Activated CD8-positive, alpha-beta memory T cell treated with anti-CD3 and anti-CD28 coated beads, Interleukin-2, amount 10 ng/mL, durations not matched to agents 7 days and 5 days (primary cell): Measurements from ENCODE around the gene AP3B1. TPM values are rescaled to one million over a fixed set of nuclear protein-coding genes. Genes with fewer than 3 reads are reported as not detected.

Source experiments
- ATAC-seq: fragments of 150-1000 bp; cut with Tn5 transposase; one replicate; pipeline ENCODE4 v1.10.0; 2021; ENCODE audit warnings: moderate library complexity
- CTCF ChIA-PET: fragments of 350-600 bp; sonication (Branson Sonifier 250); formaldehyde crosslinking; loops from one replicate; lab custom pipeline; 2021; ENCODE audit warnings: antibody characterized with exemption; lab: Charles Lee
- DNase-seq: peaks from one replicate; pipeline ENCODE4 v3.0.0-alpha.2; 2020
- H3K27ac Mint-ChIP-seq: one replicate; pipeline ENCODE4 v1.8.0; 2021; ENCODE audit warnings: mild to moderate bottlenecking, mixed read lengths
- H3K27me3 Mint-ChIP-seq: one replicate; pipeline ENCODE4 v1.8.0; 2021; ENCODE audit warnings: mixed read lengths
- H3K36me3 Mint-ChIP-seq: one replicate; pipeline ENCODE4 v1.8.0; 2021; ENCODE audit warnings: mild to moderate bottlenecking, mixed read lengths
- H3K4me1 Mint-ChIP-seq: one replicate; pipeline ENCODE4 v1.8.0; 2021; ENCODE audit warnings: mixed read lengths
- H3K4me3 Mint-ChIP-seq: one replicate; pipeline ENCODE4 v1.8.0; 2021; ENCODE audit warnings: mild to moderate bottlenecking, moderate library complexity, mixed read lengths
- H3K9me3 Mint-ChIP-seq: one replicate; pipeline ENCODE4 v1.8.0; 2022; ENCODE audit warnings: low read depth, mixed read lengths
- total RNA-seq, 2 experiments: library from RNA; stranded (reverse); gene quantifications; one replicate each; pipeline ENCODE4 v1.2.3, GENCODE V29; 2021

AP3B1 gene
- total RNA-seq, 2 experiments from 2014 or later = 47.0 to 48.8 TPM

DNA sequence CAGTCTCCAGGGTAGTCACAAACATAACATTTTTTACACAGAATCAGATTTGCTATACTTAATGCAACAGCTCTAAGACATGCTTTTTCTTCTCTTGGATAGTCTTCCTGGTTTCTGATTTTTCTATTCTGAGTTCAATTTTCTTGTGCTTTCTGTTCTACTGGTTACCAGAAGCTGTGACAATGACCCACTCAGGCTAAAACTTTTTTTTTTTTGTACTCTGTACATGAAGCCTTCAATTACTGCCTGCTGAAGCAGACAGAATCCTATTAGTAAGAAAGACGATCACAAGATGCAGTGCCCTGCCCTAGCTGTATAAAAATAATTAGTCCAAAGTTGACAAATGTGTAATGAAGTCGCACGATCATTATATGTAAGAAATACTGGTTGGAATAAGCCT, 287.3 kb downstream of the AP3B1 start:
- H3K4me3 Mint-ChIP-seq = no peak overlapping the region
- ATAC-seq (no peak), DNase-seq (no peak)
- H3K4me1 Mint-ChIP-seq = no peaks in the 10 kb centered on the region
- no peaks in the 10 kb centered on the region for H3K9me3 Mint-ChIP-seq
- H3K27ac Mint-ChIP-seq = no peak overlapping the region
- no peaks in the 10 kb centered on the region for H3K27me3 Mint-ChIP-seq
- H3K36me3 Mint-ChIP-seq = peaks cover 2% of the 10 kb centered on the region
- CTCF ChIA-PET = interaction anchor here (0.6 kb wide), 1 partner anchor 1223 kb away, joined by 4 read pairs; no protein-coding TSS in a partner anchor

DNA sequence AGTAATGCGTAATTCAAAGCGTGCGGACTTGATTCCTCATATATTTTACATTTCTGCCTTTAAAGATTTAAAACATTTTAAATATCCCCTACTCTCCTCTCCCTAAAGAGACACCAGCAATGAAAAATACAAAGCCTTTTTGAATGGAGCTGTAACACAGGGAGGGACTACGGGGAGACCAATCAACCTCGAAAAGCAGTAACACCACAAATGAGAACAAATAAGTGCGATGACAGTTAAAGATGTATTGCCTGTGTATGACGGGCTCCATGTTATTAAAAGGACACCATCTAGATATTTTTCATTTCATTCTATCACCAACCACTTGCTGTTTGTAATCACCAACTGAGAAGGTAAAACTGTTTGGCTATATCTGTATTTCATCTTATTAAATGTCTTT, 288.0 kb downstream of the AP3B1 start:
- Mint-ChIP-seq H3K9me3 (no peaks in the 10 kb centered on the region), H3K27me3 (no peaks in the 10 kb centered on the region), H3K27ac (no peak overlapping the region), H3K36me3 (peaks cover 2% of the 10 kb centered on the region), H3K4me3 (no peak overlapping the region), H3K4me1 (no peaks in the 10 kb centered on the region)
- ATAC-seq (no peak), DNase-seq (no peak)
- CTCF ChIA-PET = no interaction called here

GRCh38 chr5:78005021-78005785, 289.3 kb downstream of the AP3B1 start:
- no peaks in the 10 kb centered on the region for H3K9me3 Mint-ChIP-seq
- DNase-seq (no peak), ATAC-seq (no peak)
- H3K4me1 Mint-ChIP-seq = no peaks in the 10 kb centered on the region
- H3K27ac Mint-ChIP-seq = no peak overlapping the region
- peaks cover 2% of the 10 kb centered on the region for H3K36me3 Mint-ChIP-seq
- no peaks in the 10 kb centered on the region for H3K27me3 Mint-ChIP-seq
- no peak overlapping the region for H3K4me3 Mint-ChIP-seq
- CTCF ChIA-PET = no interaction called here

- peaks cover 2% of the 10 kb centered on the region for H3K36me3 Mint-ChIP-seq
- H3K9me3 Mint-ChIP-seq = no peaks in the 10 kb centered on the region
- no peaks in the 10 kb centered on the region for H3K27me3 Mint-ChIP-seq
- DNase-seq (no peak), ATAC-seq (no peak)
- H3K4me3 Mint-ChIP-seq = no peak overlapping the region
- no peak overlapping the region for H3K27ac Mint-ChIP-seq
- H3K4me1 Mint-ChIP-seq = no peaks in the 10 kb centered on the region
- CTCF ChIA-PET = no interaction called here
Measured at GRCh38 chr5:78004559-78004958, 289.9 kb downstream of the AP3B1 start.

DNA sequence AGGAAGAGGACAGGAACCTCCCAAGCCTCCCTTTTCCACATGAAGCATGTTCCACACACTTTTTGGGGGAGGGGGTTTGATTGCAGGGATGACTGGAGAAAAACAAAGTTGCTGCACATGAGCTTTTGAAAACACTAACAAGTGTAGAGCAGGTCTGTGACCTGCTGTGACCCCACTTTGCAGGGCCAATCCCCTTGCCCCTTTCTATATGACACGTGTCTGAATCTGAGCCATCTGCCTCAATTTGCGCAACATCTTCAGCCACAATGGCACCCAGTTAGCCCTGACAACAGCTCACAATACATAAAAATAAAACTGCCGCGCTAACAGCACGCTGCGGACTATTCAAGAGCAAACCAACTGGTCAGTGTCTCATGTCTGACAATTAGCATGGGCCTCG, 290.6 kb downstream of the AP3B1 start:
- CTCF ChIA-PET = no interaction called here
- H3K4me1 Mint-ChIP-seq = no peaks in the 10 kb centered on the region
- H3K4me3 Mint-ChIP-seq = no peak overlapping the region
- no peaks in the 10 kb centered on the region for H3K27me3 Mint-ChIP-seq
- H3K36me3 Mint-ChIP-seq = peaks cover 2% of the 10 kb centered on the region
- ATAC-seq (no peak), DNase-seq (no peak)
- no peak overlapping the region for H3K27ac Mint-ChIP-seq
- H3K9me3 Mint-ChIP-seq = no peaks in the 10 kb centered on the region

DNA sequence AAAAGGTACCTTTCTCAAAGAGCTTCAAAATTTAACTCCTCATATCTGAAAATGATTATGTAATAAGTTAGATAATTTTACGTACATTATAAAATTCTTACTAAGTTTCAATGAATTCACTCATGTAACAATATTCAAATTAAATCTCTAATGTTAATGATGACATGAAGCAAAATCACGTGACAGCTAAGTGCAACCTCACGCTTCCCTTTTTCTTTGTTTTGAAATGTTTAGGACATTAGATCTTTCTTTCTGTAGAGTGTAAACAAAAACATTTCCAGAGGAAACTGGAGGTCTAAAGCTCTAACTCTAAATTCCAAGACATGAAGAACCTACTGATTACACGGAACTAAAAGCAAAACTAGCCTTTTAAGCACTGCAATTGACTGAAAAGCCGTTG, 291.0 kb downstream of the AP3B1 start:
- H3K9me3 Mint-ChIP-seq = no peaks in the 10 kb centered on the region
- H3K4me3 Mint-ChIP-seq = no peak overlapping the region
- peaks cover 2% of the 10 kb centered on the region for H3K36me3 Mint-ChIP-seq
- no peak for ATAC-seq
- CTCF ChIA-PET = no interaction called here
- DNase-seq = no peak
- no peak overlapping the region for H3K27ac Mint-ChIP-seq
- H3K27me3 Mint-ChIP-seq = no peaks in the 10 kb centered on the region
- H3K4me1 Mint-ChIP-seq = no peaks in the 10 kb centered on the region

GRCh38 chr5:78002690-78003089, 291.8 kb downstream of the AP3B1 start:
- Mint-ChIP-seq H3K27ac (no peak overlapping the region), H3K9me3 (no peaks in the 10 kb centered on the region), H3K4me1 (no peaks in the 10 kb centered on the region), H3K4me3 (no peak overlapping the region), H3K27me3 (no peaks in the 10 kb centered on the region), H3K36me3 (peaks cover 2% of the 10 kb centered on the region)
- CTCF ChIA-PET = no interaction called here
- DNase-seq (no peak), ATAC-seq (no peak)

DNA sequence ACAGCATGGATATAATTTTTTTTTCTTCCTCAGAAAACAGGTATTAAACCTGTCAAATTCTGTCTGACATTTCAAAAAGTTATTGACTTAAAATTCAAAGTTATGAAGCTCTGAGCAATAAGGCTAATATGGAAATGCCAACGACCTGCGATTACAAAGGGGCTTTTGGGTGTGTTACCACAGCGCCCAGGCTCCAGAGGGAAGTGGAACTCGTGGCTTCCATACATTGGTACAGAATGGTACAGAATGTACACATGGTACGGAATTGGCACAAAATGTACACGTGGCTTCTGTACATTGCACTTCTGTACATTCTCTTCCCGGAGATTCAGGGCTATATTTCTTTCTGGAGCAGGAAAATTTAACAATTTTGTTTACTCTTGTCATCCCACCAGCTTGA, 293.3 kb downstream of the AP3B1 start:
- no peaks in the 10 kb centered on the region for H3K27me3 Mint-ChIP-seq
- H3K36me3 Mint-ChIP-seq = peaks cover 2% of the 10 kb centered on the region
- H3K4me3 Mint-ChIP-seq = no peak overlapping the region
- ATAC-seq (no peak), DNase-seq (no peak)
- CTCF ChIA-PET = interaction anchor here (1.3 kb wide), 1 partner anchor 300 kb away, joined by 3 read pairs; no protein-coding TSS in a partner anchor
- no peaks in the 10 kb centered on the region for H3K9me3 Mint-ChIP-seq
- no peak overlapping the region for H3K27ac Mint-ChIP-seq
- no peaks in the 10 kb centered on the region for H3K4me1 Mint-ChIP-seq

- H3K27ac Mint-ChIP-seq = no peak overlapping the region
- DNase-seq (no peak), ATAC-seq (no peak)
- no peaks in the 10 kb centered on the region for H3K9me3 Mint-ChIP-seq
- no peak overlapping the region for H3K4me3 Mint-ChIP-seq
- H3K27me3 Mint-ChIP-seq = no peaks in the 10 kb centered on the region
- no peaks in the 10 kb centered on the region for H3K4me1 Mint-ChIP-seq
- H3K36me3 Mint-ChIP-seq = peaks cover 2% of the 10 kb centered on the region
- CTCF ChIA-PET = interaction anchor here (1.3 kb wide), 1 partner anchor 301 kb away, joined by 3 read pairs; no protein-coding TSS in a partner anchor
Measured at GRCh38 chr5:78000191-78000590, 294.3 kb downstream of the AP3B1 start.

DNA sequence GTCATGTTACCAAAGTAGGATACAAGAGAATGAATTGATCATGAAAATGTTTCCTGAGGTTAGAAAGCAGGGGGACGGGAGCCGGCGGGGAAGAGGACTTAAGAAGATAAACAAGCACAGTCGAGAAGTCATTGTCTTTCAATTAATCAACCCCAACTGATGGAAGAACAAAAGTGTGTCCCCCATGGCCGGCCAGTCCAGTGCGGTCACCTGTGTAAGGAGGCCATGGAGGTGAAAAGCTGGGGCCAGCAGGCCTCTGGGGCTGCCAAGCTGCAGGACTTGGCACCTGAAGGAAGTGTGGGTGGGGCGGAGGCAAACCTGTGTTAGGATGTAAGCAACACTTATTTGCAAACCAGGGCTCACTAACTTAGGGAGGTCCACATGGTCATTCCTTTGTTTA, 295.1 kb downstream of the AP3B1 start:
- DNase-seq = no peak
- CTCF ChIA-PET = interaction anchor here (1.6 kb wide), 1 partner anchor 14 kb away, joined by 3 read pairs; no protein-coding TSS in a partner anchor
- Mint-ChIP-seq H3K4me3 (no peak overlapping the region), H3K27me3 (no peaks in the 10 kb centered on the region), H3K4me1 (no peaks in the 10 kb centered on the region), H3K36me3 (peaks cover 2% of the 10 kb centered on the region), H3K9me3 (no peaks in the 10 kb centered on the region), H3K27ac (no peak overlapping the region)
- no peak for ATAC-seq

- no peak overlapping the region for H3K27ac Mint-ChIP-seq
- CTCF ChIA-PET = no interaction called here
- DNase-seq (no peak), ATAC-seq (no peak)
- no peaks in the 10 kb centered on the region for H3K9me3 Mint-ChIP-seq
- no peaks in the 10 kb centered on the region for H3K36me3 Mint-ChIP-seq
- H3K27me3 Mint-ChIP-seq = no peaks in the 10 kb centered on the region
- no peaks in the 10 kb centered on the region for H3K4me1 Mint-ChIP-seq
- H3K4me3 Mint-ChIP-seq = no peak overlapping the region
Measured at GRCh38 chr5:77996943-77997342, 297.6 kb downstream of the AP3B1 start.

- Mint-ChIP-seq H3K36me3 (no peaks in the 10 kb centered on the region), H3K27ac (no peak overlapping the region)
Measured at GRCh38 chr5:77995793-77996409, 298.6 kb downstream of the AP3B1 start.

GRCh38 chr5:77994943-77995342, 299.6 kb downstream of the AP3B1 start:
- DNase-seq (no peak), ATAC-seq (no peak)
- H3K4me3 Mint-ChIP-seq = no peak overlapping the region
- no peaks in the 10 kb centered on the region for H3K4me1 Mint-ChIP-seq
- no peaks in the 10 kb centered on the region for H3K9me3 Mint-ChIP-seq
- CTCF ChIA-PET = no interaction called here
- no peak overlapping the region for H3K27ac Mint-ChIP-seq
- H3K36me3 Mint-ChIP-seq = no peaks in the 10 kb centered on the region
- H3K27me3 Mint-ChIP-seq = no peaks in the 10 kb centered on the region

More at GRCh38 chr5:77995793-77996409, 298.6 kb downstream of the AP3B1 start:
- no peaks in the 10 kb centered on the region for H3K4me1 Mint-ChIP-seq
- H3K4me3 Mint-ChIP-seq = no peak overlapping the region
- CTCF ChIA-PET = no interaction called here
- no peaks in the 10 kb centered on the region for H3K27me3 Mint-ChIP-seq
- DNase-seq (no peak), ATAC-seq (no peak)
- no peaks in the 10 kb centered on the region for H3K9me3 Mint-ChIP-seq

DNA sequence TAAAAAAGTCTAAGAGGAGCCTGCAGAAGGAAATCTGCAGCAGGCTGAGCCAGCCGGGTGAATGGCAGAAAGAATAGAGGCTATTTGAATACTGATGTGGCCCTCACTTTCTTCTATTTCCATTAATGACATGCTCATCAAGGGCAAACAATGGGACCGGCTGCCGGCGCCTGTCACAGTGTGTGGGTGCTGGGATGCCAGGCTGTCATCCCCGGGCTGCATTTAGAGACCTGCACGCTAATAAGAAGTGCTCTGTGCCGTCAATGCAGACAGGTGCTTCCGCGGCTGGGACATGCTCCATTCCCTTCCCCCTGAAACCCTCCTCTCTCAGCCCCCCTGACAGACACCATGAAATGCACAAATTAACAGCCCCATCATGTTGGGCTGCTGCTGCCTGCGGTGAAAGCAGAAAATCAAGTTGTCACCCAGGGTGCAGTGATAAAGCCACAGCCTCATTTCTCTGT, 300.6 kb downstream of the AP3B1 start:
- Mint-ChIP-seq H3K4me1 (no peaks in the 10 kb centered on the region), H3K27me3 (no peaks in the 10 kb centered on the region), H3K27ac (no peak overlapping the region), H3K4me3 (no peak overlapping the region), H3K9me3 (no peaks in the 10 kb centered on the region), H3K36me3 (no peaks in the 10 kb centered on the region)
- no peak for ATAC-seq
- CTCF ChIA-PET = no interaction called here
- DNase-seq = no peak
